Right ventricle myocardium superior (tissue), 1 donor: ENCODE results near the gene ACTA1. TPM values are rescaled to one million over a fixed set of nuclear protein-coding genes. Genes with fewer than 3 reads are reported as not detected.
"Not testable (repeated sequence)": the region's sequence is repeated elsewhere in the genome, so short reads cannot be mapped to it uniquely, and the experiment has no call there.

Experiments
- ATAC-seq: fragments of 200-7000 bp; cut with Tn5 transposase; one replicate; pipeline ENCODE4 v1.9.1; 2020; ENCODE audit warnings: mild to moderate bottlenecking; ENCODE audit not compliant: poor library complexity
- DNase-seq: peaks from one replicate; pipeline ENCODE4 v3.0.0-alpha.2; 2020
- intact Hi-C: fragments of 100-400 bp; cut with DNase I; formaldehyde crosslinking; loops from one replicate; pipeline ENCODE4 v1.11.2; 2022
- total RNA-seq: library from RNA; stranded (reverse); fragmentation: NEBNext Ultra II Directional; extraction: Animal tissue kit (Norgen Biotek cat#: 25700); gene quantifications from one replicate; pipeline ENCODE4 v1.2.1, GENCODE V29; 2021
- donor health status: DM: no; HTN: yes; CAD: no; lungs with severe emphysema.

The ACTA1 gene
- total RNA-seq, 1 donor from 2014 or later: 577 TPM

DNA sequence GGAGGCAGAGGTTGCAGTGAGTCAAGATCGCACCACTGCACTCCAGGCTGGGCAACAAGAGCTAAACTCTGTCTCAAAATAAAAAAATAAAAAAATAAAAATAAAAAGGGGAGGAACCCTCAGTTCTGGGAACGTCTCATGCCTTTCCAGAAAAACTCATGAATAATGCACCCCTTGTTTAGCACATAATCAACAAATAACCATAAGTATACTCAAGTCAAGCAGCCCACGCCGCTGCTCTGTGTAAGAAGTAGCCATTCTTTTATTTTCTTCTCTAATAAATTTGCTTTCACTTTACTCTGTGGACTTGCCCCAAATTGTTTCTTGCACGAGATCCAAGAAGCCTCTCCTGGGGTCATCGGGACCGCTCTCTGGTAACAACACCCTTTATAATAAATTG, 14.5 kb upstream of the ACTA1 start:
- no peak for DNase-seq
- ATAC-seq: no peak
- intact Hi-C loops: no loop called here

DNA sequence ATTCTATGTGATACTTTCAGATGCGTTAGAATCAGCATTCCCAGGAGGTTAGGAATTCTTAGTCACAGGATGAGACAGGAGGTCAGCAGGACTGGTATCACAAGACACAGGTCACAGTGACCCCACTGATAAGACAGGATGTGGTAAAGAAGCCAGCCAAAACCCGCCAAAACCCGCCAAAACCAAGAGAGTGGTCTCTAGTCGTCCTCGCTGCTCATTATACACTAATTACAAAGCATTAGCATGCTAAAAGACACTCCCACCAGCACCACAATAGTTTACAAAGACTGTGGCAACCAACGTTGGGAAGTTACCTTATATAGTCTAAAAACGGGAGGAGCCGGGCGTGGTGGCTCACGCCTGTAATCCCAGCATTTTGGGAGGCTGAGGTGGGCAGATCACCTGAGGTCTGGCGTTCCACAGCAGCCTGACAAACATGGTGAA, 13.9 kb upstream of the ACTA1 start:
- no peak for DNase-seq
- intact Hi-C loops: no loop called here
- no peak for ATAC-seq

DNA sequence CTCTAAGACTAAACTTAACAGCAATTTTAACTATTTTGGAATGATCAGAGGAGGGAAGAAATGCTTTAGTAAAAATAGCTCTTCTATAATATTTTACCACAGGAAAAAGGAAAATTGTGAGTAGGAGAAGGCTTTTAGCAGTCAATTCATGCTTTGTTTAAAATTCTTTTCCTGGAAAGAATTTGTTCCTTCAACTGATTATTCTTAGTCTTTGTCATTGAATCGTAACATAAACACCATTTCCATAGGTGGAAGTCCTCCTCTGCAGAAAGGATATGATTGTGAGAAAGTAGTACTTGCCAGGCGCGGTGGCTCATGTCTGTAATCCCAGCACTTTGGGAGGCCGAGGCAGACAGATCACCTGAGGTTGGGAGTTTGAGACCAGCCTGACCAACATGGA, 11.9 kb upstream of the ACTA1 start:
- no peak for ATAC-seq
- intact Hi-C loops: no loop called here
- DNase-seq: no peak

GRCh38 chr1:229440851-229441537, 7.1 kb upstream of the ACTA1 start:
- ATAC-seq (peak; percentile 37), DNase-seq (no peak)
- intact Hi-C loops: no loop called here

DNA sequence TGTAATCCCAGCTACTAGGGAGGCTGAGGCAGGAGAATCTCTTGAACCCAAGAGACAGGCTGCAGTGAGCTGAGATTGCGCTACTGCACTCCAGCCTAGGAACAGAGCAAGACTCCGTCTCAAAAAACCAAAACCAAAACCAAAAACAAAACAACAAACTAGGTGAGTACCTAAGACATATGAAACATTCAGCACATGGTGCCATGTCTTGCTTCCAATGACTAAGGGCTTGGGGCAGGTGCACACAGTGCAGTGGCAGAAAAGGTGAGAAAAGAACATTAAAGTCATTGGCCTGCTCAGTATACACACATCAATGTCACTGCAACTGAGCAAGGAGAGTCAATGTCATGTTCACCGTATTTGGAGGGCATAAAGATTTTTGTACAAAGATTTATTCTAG, 4.1 kb upstream of the ACTA1 start:
- intact Hi-C loops: no loop called here
- ATAC-seq (no peak), DNase-seq (no peak)

- DNase-seq (no peak), ATAC-seq (no peak)
- intact Hi-C loops: no loop called here
Observed at GRCh38 chr1:229437443-229437842, 3.5 kb upstream of the ACTA1 start.

DNA sequence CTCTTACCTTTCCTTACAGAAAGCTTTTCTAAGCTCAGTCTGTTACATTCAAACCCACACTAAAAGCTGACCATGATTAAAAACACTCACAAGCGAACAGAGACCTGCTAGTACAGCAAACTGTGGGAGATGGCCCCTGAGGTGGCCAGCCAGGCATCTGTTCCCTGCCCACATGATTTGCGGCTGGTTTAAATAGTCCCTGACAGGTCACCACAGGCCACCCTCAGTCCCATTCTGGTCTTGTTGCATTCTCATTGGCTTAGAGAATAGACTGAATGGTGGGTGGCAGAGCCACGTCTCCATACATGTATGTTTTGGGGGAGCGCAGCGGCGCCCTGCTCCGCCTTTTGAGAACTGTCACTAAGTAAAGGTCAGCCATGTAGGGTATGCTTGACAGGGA, 2.3 kb upstream of the ACTA1 start:
- DNase-seq (no peak), ATAC-seq (no peak)
- intact Hi-C loops: no loop called here

GRCh38 chr1:229434641-229435051, 752 bp upstream of the ACTA1 start:
- DNase-seq (no peak), ATAC-seq (peak; percentile 49)
- intact Hi-C loops: no loop called here

- DNase-seq: no peak
- intact Hi-C loops: no loop called here
- no peak for ATAC-seq
Observed at GRCh38 chr1:229433364-229434004, 410 bp downstream of the ACTA1 start.

- no peak for ATAC-seq
- intact Hi-C loops: no loop called here
- DNase-seq: no peak
Observed at GRCh38 chr1:229432905-229433304, 989 bp downstream of the ACTA1 start.

- intact Hi-C loops: no loop called here
- DNase-seq: no peak
- ATAC-seq: no peak
Observed at GRCh38 chr1:229432116-229432461, 1.8 kb downstream of the ACTA1 start.

DNA sequence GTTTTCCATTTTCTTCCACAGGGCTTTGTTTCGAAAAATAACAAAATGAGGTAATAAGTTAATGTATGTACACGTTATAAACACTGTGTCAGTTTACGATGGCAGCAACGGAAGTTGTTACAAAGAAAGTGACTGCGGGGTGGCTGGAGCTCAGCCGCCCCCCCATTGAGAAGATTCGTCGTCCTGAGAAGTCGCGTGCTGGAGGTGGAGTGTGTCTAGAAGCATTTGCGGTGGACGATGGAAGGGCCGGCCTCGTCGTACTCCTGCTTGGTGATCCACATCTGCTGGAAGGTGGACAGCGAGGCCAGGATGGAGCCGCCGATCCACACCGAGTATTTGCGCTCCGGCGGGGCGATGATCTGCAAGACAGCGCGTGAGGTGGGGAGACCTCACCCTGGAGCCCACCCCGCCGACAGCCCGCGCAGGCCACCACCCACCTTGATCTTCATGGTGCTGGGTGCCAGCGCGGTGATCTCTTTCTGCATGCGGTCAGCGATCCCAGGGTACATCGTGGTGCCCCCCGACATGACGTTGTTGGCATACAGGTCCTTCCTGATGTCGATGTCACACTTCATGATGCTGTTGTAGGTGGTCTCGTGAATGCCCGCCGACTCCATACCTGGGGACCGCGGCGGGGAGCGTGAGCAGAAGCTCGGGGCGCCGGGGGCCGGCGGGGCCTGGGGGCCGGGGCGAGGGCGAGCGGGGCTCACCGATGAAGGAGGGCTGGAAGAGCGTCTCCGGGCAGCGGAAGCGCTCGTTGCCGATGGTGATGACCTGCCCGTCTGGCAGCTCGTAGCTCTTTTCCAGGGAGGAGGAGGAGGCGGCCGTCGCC, 2.4 kb downstream of the ACTA1 start:
- no peak for ATAC-seq
- intact Hi-C loops: no loop called here
- DNase-seq: no peak

- intact Hi-C loops: no loop called here
- DNase-seq (peak; percentile 85), ATAC-seq (peak; percentile 83)
Observed at GRCh38 chr1:229430761-229431283, 3.1 kb downstream of the ACTA1 start.

DNA sequence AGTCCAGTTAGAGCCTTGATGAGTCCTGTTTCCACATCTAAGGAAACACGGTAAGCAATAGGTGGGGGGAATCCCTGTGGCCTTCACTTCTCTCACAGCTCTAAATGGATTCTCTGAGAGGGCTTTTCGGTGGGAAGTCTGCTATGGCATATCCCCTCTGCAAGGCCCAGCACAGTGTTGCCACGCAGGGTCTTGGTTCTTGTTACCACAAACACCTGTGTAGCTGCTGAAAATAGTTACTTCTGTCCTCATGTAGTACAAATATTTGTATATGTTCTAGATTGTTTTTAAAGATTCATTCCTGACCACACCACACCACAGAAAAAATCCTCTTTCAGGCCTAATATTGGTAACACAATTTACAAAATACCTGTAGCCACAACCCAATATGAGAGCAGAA, 5.6 kb downstream of the ACTA1 start:
- intact Hi-C loops: no loop called here
- DNase-seq: no peak
- ATAC-seq: no peak

DNA sequence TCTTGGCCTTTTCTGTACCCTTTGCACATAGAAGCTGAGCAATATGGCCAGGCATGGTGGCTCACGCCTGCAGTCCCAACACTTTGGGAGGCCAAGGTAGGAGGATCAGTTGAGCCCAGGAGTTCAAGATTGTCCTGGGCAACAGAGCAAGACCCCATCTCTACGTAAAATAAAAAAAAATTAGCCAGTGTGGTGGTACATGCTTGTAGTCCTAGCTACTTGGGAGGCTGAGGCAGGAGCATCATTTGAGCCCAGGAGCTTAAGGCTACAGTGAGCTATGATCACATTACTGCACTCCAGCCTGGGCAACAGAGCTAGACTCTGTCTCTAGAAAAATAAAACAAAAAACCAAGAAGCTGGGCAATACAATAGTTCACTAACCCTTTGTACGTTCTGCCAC, 6.3 kb downstream of the ACTA1 start:
- no peak for DNase-seq
- intact Hi-C loops: no loop called here
- ATAC-seq: no peak

DNA sequence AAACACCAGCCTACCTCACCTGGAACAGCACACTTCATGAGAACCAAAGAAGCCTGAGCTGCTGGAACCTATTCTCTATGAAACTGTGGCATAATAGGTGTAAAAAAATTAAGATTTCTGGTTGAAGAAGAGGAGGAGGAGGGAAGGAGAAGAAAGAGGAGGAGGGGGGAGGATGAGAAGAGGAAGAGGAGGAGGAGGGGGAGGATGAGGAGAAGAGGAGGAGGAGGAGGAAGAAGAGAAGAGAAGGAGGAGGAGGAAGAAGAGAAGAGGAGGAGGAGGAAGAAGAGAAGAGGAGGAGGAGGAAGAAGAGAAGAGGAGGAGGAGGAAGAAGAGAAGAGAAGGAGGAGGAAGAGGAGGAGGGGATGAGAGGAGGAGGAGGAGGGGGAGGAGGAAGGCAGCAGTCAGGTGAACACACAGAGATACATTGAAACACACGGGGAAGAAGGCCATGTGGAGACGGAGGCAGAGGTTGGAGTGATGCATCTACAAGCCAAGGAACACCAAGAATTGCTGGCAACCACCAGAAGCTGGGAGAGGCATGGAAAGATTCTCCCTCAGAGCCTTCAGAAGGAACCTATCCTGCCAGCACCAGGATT, 8.2 kb downstream of the ACTA1 start:
- DNase-seq: no peak
- no peak for ATAC-seq
- intact Hi-C loops: no loop called here

GRCh38 chr1:229420765-229421164, 13.1 kb downstream of the ACTA1 start:
- intact Hi-C loops: no loop called here
- ATAC-seq (no peak), DNase-seq (no peak)

GRCh38 chr1:229420224-229420623, 13.7 kb downstream of the ACTA1 start:
- DNase-seq (no peak), ATAC-seq (no peak)
- intact Hi-C loops: no loop called here

DNA sequence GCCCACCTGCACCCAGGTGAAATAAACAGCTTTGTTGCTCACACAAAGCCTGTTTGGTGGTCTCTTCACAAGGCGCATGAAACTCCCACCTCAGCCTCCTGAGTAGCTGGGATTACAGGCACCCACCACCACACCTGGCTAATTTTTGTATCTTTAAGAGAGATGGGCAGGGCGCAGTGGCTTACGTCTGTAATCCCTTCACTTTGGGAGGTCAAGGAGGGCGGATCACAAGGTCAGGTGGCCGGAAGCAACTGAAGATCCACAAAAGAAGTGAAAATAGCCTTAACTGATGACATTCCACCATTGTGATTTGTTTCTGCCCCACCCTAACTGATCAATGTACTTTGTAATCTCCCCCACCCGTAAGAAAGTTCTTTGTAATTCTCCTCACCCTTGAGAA, 15.3 kb downstream of the ACTA1 start:
- DNase-seq, ATAC-seq, intact Hi-C loops: not testable (repeated sequence)
